Measurements from ENCODE around the gene KCNJ10. TPM values are rescaled to one million over a fixed set of nuclear protein-coding genes. Genes with fewer than 3 reads are reported as not detected.
"Not testable (repeated sequence)": the region's sequence is repeated elsewhere in the genome, so short reads cannot be mapped to it uniquely, and the experiment has no call there.

KCNJ10 gene
- total RNA-seq, 1 donor from 2014 or later: not detected

DNA sequence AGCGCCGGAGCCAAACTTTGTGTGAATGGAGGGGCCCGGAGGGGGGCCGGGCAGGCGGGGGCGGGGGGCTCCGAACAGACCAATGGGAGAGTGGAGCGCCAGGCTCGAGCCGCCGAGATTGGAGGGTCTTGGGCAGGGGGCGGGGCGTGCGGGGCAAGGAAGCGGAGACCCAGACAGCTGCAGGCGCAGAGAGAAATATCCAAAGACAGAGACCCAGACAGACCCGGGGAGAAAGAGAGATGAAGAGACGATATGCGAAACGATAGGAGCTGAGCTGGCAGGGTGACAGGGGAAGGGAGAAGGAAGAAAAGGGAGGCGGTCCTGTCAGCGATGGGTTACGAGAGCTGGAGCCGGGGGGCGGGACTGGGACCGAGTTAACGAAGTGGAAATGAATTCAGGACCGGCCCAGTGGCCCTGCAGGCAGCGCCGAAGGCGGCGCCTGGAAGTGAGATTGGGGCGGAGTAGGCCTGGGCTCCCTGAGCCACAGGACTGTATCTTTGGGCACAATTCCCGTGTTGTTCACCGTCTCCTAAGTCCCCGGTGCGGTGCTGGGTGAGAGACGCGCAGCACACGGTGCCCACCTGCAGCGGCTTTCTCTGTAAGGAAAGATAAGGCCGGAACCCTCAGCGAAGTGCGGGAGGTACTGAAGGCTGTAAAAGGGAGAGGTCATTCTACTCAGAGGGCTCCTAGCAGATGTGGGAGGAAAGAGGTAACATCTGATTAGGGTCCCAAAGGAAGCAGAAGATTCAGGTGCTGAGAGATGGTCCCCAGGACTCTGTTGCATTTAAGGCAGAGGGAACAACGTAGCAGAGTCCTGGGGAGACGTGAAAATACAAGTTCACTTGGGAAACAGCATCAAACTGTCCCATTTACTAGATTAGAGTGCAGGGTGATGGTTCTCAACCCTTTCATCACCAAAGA, 543 bp upstream of the KCNJ10 start:
- DNase-seq (peak; percentile 87), ATAC-seq (peak; percentile 98)
- intact Hi-C loops (cut with micrococcal nuclease): no loop called here

DNA sequence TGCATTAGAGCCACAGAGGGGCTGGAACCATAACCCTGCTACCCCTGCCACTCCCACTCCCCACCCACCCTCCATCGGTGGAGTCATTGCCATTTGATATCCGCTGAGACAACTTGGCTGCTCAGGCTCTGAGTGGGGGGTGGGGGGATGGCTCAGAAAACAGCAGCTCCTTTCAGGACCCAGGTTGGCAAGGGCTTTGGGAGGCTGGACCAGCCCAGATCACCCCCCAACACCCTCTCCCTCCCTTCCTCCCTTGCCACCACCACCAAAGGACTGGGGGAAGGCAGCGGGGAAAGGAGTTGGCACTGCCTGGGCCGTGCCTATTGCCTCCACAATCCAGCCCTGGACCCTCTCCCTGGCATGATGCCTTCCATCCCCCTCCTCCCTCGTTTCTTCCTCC, 1.7 kb downstream of the KCNJ10 start:
- DNase-seq (no peak), ATAC-seq (no peak)
- intact Hi-C loops (cut with micrococcal nuclease): no loop called here

DNA sequence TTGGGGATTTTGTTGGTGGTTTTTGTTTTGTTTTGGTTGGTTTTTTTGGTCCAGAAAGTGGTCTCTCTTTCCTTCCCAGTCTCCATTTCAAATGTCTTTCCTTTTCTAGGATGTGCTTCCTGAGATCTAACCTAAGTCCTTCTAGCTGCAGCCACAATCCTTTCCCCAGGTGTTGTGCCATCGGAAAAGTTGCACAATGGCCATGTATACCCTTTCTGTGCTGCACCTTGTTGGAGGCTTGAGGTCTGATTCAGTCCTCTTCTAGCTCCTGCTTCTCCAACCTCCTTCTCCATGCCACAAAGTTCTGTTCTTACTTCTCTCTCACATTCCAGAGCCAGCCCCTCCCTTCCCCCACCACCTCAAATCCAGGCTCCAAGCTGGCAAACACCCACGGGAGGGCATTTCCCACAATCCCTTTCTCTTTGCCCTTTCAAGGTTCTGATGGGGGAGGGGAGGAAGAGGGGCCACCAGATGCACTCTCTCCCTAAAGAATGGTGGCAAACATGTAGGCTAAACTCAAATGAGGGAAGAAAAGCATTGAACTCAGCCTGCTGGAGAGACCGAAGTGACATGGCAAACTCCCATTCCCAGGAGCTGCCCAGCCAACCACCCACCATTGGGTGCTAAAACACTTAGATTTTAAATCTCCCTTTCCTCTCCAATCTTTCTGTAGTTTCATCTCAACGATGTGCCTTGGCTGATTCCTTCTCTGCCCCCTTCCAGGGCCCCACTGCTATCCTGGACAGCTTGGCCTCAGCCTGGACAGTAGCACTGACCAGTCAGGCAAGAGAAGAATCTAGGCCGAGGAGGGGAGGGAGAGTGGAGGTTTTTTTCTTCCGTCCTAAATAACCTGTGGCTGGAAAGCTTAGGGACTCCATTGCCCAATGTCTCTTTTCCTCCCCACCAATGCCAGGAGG, 2.9 kb downstream of the KCNJ10 start:
- no peak for DNase-seq
- no peak for ATAC-seq
- intact Hi-C loops (cut with micrococcal nuclease): no loop called here

DNA sequence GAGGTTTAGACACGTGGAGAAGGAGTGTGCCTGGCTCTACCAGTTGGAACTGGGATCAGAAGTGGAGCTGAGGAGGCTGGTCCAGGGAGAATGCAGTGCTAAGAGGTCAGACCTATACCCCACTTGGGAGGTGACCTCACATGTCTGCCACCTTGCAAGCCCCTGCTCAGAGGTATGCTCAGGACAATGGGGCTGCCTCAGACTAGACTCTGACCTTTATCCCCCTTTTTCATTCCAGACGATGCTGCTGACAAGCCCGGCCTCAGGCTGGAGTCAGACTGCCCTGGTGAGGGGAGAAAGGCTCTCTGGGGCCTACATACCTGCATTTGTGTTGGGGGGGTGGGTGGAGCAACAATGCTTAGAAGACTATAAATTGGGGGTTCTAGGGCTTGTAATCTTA, 5.2 kb downstream of the KCNJ10 start:
- intact Hi-C loops (cut with micrococcal nuclease): no loop called here
- no peak for ATAC-seq
- no peak for DNase-seq

DNA sequence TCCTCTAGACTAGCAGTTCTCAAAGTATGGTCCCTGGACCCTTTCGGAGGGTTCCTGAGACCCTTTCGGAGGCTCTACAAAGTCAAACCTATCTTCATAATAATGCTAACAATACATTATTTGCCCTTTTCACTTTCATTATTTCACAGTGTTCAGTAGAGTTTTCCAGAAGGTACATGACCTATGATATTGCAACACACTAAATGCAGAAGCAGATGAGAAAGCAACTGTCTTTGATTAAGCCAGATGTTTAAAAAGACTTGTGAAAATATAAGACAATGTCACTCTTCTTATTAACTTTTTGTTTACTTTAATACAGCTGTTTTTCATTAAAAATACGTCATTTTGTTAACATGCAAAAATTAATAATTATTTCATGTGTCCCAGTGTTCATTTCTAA, 5.8 kb downstream of the KCNJ10 start:
- no peak for ATAC-seq
- intact Hi-C loops (cut with micrococcal nuclease): no loop called here

DNA sequence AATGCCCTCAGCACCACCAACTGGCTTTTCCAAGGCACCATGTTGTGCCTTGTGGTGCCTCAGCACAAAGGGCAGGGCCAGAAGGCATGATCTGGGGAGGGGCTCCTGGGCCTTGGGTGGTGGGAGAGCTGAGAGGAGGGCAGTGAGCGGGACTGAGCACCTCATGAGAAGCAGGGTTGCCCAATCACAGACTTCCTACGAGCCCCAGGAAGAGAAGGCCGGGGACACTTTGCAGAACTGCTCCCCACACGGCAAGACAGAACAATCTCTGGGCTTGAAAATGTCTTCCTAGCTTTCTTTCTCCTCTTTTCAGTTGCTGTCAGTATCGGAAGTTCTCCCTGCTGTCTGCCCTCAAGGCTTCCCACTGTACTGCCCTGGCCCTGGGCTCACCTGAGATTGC, 6.8 kb downstream of the KCNJ10 start:
- ATAC-seq: no peak
- intact Hi-C loops (cut with micrococcal nuclease): no loop called here
- no peak for DNase-seq

More for the DNA sequence above, 5.8 kb downstream of the KCNJ10 start:
- DNase-seq: no peak

DNA sequence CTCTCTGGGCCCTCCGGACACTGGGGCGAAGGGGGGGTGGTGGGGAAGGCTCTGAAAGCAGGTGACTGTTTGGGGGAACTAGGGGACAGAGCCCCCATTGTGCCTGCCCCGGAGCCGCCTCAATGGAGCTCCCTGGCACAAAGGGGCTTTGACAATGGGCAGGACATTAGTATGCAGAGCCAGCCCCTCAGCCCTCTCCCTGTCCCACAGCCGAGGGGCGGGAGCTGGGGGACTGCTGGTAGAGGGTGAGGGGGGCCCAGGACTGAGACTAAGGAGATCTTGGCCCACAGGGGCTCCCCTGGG, 7.8 kb downstream of the KCNJ10 start:
- ATAC-seq (peak; percentile 27), DNase-seq (no peak)
- intact Hi-C loops (cut with micrococcal nuclease): no loop called here

DNA sequence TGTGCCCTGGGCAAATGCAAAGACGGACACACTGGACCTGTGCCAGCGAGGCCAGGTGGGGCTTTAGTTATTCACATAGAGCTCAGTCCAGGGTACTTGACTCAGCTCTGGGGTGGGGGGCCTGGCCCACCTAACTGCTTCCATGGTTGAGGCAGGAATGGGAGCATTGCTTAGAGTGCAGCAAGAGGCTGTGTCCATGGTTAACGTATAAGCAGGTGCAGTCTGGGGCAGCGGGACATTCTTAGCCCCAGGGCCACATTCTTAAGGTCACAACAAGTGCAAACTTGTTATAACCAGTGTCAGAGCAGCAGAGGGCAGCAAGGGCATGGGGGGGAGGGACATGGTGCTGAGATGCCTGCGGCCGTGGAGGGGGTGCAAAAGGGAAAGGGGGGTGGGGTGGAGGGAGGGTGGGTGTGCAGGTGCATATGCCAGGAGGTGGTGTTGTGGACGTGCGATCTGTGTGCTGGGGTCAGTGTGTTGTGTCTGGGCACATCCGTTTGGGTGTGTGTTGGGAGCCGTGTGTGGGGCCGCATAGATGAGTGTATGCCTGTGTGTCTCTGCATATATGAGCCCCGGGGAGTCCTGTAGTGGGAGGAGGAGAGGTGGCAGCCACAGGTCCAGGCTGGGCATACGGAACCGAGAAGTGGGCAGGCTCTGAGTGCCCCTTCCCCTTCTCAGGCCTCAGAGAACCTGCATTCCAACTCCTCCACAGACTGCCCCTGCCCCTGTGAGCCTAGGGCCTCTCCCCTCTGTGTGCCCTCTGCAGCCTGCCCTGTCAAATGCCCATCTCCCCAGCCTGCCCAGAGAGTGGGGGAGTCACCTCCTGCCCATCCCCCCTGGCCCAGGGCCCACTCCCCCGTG, 8.4 kb downstream of the KCNJ10 start:
- DNase-seq (no peak), ATAC-seq (peak; percentile 22)
- intact Hi-C loops (cut with micrococcal nuclease): no loop called here

DNA sequence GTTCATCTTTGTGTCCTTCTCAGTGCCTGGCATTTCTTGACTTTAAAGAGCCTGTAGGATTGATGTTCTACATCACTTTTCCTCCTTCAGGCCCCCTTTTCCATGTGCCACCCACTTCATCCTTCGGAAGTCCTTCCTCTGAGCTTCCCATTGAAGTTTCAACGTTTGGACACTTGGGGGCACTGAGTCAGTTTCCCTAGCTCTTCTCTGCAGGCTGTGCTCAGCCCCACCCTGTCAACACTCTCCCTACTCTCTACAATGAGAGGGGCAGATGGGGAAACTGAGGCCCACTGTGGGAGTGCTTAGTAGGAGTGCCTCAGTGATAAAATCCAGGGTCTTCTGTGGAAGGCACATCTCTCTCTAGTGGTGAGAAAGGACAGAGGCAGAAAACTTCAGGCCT, 11.9 kb downstream of the KCNJ10 start:
- ATAC-seq (peak; percentile 45), DNase-seq (no peak)
- intact Hi-C loops (cut with micrococcal nuclease): no loop called here

DNA sequence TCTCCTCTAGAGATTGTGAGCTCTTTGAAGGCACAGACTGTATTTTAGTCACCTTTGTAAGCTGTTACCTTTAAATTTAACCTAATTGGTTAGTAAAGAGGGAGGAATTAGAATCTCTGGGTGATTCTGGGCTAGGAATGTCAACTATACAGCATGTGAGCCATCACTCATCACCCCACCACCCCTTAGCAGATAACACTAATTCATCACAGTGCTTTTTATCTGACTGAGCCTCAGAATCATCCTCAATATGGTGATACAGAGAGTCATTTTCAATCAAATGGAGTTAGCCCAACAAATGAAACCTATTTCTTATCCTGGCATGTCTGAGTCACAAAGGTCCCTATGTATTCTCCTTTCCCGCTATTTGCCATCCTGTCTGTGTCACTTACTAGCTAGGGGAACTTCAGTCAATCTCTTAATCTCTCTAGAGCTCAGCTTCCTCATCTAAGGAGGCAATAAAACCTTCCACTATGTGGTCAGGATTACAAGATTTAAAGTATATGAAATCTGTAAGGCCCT, 13.3 kb downstream of the KCNJ10 start:
- no peak for DNase-seq
- intact Hi-C loops (cut with micrococcal nuclease): no loop called here
- ATAC-seq: no peak

DNA sequence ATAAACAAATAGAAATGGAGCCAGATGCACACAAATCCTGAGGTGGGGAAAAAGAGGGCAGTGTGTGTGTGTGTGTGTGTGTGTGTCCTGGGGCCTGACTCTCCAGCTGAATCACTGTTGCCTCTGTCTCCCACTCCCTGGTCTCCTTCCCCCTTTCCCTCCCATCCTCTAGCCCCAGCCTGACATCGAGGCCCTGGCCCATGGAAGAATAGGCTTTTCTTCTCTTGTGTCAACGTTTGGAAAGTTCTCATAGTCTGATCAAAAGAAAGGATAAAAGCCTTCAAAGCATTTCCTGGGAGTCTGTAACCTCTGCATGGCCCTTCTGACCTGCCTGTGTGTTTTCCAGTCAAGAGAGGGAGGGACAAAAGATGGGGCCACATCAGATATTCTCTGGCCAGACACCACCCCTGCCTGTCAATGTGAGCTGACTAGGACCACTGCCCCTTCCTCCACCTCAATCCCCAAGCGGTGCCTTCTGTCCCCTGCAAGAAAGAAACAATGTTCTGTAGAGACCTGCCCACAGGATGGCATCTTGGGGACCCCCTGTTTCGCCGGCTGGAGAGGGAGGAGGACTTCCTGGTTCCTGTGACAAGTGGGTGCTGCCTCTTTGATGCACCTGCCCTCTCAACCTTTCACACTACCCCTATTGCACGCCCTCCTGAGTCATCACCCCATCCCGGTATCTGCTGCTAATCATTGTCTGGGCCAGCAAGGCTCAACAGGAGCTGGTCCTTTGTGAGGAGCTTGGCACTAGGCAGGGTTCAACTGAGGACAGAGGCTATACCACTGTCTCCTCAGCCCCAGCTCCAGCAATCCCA, 16.2 kb downstream of the KCNJ10 start:
- DNase-seq: no peak
- ATAC-seq: no peak
- intact Hi-C loops (cut with micrococcal nuclease): no loop called here

DNA sequence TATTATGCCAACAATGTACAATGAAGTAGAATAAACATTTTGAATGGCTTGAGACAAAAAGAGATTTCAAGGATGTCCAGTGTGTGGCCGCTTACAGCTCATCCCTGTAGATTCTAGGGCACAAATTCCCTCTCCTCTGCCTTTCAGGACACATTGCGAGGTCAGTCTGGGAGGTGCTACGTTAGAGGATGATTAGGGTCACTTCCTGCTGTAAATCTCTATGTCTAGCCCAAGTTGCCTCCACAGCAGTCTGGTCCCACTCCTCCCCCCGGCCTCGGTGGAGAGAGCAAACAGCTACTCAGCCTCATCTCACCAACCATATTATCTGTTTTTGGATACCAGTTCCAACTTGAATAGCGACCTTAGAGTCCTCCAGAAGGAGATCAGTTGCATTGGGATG, 17.0 kb downstream of the KCNJ10 start:
- DNase-seq (no peak), ATAC-seq (no peak)
- intact Hi-C loops (cut with micrococcal nuclease): no loop called here

DNA sequence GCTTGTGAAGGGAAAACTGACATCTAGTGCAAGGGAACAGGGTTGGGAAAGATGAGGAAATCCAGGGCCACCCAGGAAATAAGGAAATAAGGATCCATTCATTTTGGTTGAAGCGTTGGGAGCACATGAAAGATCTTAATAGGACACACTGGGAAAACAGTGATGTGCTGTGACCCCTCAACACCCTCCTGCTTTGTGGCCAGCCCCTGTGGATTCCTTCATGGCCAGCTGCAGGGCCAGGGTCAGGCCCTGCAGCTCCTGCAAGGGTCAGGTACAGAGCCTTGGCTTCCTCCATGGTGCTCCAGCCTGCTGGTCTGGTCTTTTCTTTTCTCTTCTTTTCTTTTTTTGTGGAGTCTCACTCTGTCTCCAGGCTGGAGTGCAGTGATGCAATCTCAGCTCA, 19.3 kb downstream of the KCNJ10 start:
- intact Hi-C loops (cut with micrococcal nuclease): no loop called here

DNA sequence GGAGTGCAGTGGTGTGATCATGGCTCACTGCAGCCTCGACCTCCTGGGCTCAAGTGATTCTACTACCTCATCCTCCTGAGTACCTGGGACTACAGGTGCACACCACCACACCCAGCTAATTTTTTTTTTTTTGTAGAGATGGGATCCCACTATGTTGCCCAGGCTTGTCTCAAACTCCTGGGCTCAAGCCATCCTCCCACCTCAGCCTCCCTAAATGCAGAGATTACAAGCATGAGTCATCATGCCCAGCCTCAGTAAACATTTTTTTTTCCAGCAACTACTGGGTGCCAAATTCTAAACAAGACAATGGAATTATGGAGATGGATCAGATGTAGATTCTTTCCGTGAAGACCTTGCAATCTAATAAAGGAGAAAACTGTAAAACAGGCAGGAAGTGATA, 19.8 kb downstream of the KCNJ10 start:
- DNase-seq; intact Hi-C loops (cut with micrococcal nuclease); ATAC-seq: not testable (repeated sequence)

More for the DNA sequence above, 19.3 kb downstream of the KCNJ10 start:
- DNase-seq: no peak
- ATAC-seq: no peak

DNA sequence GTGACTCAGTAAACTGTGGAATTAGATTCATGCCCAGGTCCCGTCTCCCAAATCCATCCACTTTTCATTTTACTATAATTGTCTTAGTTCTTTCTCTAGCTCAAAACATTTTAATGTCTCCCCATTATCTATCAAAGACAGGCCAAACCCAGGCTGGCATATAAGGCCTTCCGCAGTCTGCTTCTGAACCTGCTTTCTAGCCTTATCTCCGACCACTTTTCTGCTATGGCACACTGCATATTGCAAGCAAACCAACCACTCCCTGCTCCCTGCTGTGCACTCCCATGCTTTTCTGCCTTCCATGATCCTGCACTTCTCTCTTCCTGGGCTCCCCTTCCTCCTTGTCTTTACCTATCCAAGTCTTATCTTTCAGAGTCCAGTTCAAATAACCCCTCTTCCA, 20.9 kb downstream of the KCNJ10 start:
- intact Hi-C loops (cut with micrococcal nuclease): no loop called here
- ATAC-seq: no peak
- no peak for DNase-seq

DNA sequence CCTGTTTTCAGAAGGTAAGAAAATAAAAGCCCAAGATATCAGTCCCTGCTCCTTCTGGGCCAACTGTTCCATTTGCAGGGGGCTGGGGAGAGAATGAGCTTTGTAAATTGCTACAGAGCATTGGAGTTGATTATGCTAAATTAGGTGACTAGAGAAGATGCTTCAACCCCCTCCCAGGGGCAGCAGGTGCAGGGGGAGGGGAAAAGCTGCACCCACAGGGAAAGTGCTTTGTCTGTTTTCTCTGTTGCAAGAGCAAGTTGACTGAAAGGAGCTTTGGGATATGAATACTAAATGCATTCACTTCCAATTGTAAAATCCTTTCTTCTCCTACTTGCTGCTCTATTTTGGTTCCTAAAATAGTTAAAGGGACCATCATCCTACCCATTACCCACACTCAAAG, 21.6 kb downstream of the KCNJ10 start:
- DNase-seq (no peak), ATAC-seq (no peak)
- intact Hi-C loops (cut with micrococcal nuclease): no loop called here

DNA sequence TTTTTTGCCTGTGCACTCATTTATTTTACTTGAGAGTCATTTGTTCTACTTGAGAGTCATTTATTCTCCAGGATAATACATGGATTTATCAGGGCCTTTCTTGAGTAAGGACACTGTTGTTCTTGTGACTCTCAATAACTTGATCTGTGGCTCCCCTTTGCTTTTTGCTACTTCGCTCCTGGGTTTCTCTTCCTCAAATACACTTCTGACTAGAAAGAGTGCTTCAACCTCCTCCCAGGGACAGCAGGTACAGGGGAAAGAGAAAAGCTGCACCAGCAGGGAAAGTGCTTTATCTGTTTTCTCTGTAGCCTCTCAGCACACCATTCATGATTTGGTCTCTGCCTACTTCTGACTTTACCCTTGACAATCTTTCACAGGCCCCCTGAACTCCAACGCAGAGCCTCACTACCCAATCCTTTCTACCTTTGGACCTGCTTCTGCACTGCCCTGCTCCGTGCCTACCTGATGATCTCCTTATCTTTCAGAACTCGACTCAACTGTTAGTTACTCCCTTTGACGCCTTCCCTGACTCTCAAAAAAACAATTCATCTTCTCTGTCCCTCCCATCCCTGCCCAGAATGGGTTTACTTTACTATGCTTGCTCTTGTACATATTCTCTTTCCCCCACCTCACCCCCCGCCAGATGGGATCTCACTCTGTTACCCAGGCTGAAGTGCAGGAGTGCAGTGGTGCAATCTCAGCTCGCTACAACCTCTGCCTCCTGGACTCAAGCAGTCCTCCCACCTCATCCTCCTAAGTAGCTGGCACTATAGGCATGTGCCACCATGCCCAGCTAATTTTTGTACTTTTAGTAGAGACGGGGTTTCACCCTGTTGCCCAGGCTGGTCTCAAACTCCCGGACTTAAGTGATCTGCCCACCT, 22.6 kb downstream of the KCNJ10 start:
- DNase-seq (no peak), ATAC-seq (no peak)
- intact Hi-C loops (cut with micrococcal nuclease): no loop called here
